Right lobe of liver (tissue), 6 donors: ENCODE data around the gene DBH. TPM values are rescaled to one million over a fixed set of nuclear protein-coding genes. Genes with fewer than 3 reads are reported as not detected.

Source experiments
- ATAC-seq, 4 donors: fragments of 200-7000 bp; cut with Tn5 transposase; one replicate each; pipeline ENCODE4 v1.9.1; 2020; ENCODE audit warnings: mild to moderate bottlenecking in 4 of 4, moderate library complexity in 4 of 4
- DNase-seq, 3 donors: peaks; one replicate each; pipeline ENCODE4 v3.0.0-alpha.2; 2020
- H3K27ac ChIP-seq, 3 donors: fragments of 200-600 bp; one replicate each; pipeline ENCODE4 v1.8.0; 2022
- H3K27me3 ChIP-seq, 2 donors: fragments of 200-600 bp; one replicate each; pipeline ENCODE4 v1.8.0; 2022
- H3K36me3 ChIP-seq, 4 donors: fragments of 200-600 bp; sonication (generic) in 1 of 4; one replicate each; pipeline versions ENCODE4 v1.5.1 to v1.8.0; 2017 to 2022; ENCODE audit warnings: control low read depth in 1 of 4
- H3K4me1 ChIP-seq, 4 donors: fragments of 200-600 bp; sonication (generic) in 1 of 4; one replicate each; pipeline versions ENCODE4 v1.5.1 to v1.8.0; 2017 to 2022; ENCODE audit warnings: control low read depth in 1 of 4
- H3K4me3 ChIP-seq, 3 donors: fragments of 200-600 bp; one replicate each; pipeline ENCODE4 v1.8.0; 2022
- H3K9me3 ChIP-seq, 4 donors: fragments of 200-600 bp; sonication (generic) in 1 of 4; one replicate each; pipeline versions ENCODE4 v1.5.1 to v1.8.0; 2017 to 2022; ENCODE audit warnings: control low read depth in 1 of 4
- CTCF ChIP-seq, 4 donors: fragments of 200-600 bp in 3 of 4; fragments of 450-650 bp in 1 of 4; IDR thresholded peaks; one replicate each; pipeline versions ENCODE4 v1.5.1 to v1.8.0; 2016 to 2022; ENCODE audit warnings: antibody characterized with exemption in 4 of 4, mild to moderate bottlenecking in 2 of 4
- POLR2A ChIP-seq: fragments of 450-650 bp; IDR thresholded peaks from one replicate; pipeline ENCODE4 v1.6.1; 2017; ENCODE audit warnings: antibody characterized with exemption, mild to moderate bottlenecking
- WGBS: methylation state at CpG from one replicate; pipeline ENCODE4 v1.1.6; 2018; ENCODE audit warnings: low coverage, low lambda C conversion rate; ENCODE audit not compliant: insufficient coverage; ENCODE audit errors: missing lambda C conversion rate; 5-methylcytosine and 5-hydroxymethylcytosine counted together
- intact Hi-C, 2 donors: fragments of 100-400 bp; cut with DNase I; formaldehyde crosslinking; loops; one replicate each; pipeline versions ENCODE4 v1.11.2 to v1.14.1; 2022
- total RNA-seq, 6 experiments: library from RNA; depleted of rRNA in 2 of 6; stranded (reverse); fragments of >200 nt in 2 of 6; fragmentation: NEBNext Ultra II Directional in 3 of 6; extraction: Animal tissue kit (Norgen Biotek cat#: 25700) in 3 of 6; gene quantifications; one replicate each; pipeline versions ENCODE4 v1.1.0 to v1.2.4, GENCODE V29; 2016 to 2023
- donor health status: DM: no; HTN: yes; CAD: no.
- donor health status: DM: no; HTN: no; CAD: no.
- donor health status: DM: no; HTN: no; CAD: no.
- donor health status: DM: no; HTN: yes; CAD: no.
- donor health status: DM: no; HTN: yes; CAD: no.

DBH gene
- total RNA-seq, 6 experiments from 2014 or later = 1.2 to 12.9 (median 5.7) TPM

GRCh38 chr9:133700819-133701320, 64.7 kb downstream of the DBH start:
- Histone ChIP-seq H3K9me3 (no peaks in the 10 kb centered on the region), H3K27me3 (no peaks in the 10 kb centered on the region), H3K36me3 (peaks cover 0 to 35% (median 6%) of the 10 kb centered on the region in 4 donors), H3K4me1 (no peaks in the 10 kb centered on the region), H3K27ac (no peak overlapping the region), H3K4me3 (no peak overlapping the region)
- 60% methylated on average over 2 of the region's 4 CpGs for WGBS
- intact Hi-C loops = no loop called here
- TF ChIP-seq POLR2A = no peak
- TF ChIP-seq CTCF (IDR thresholded peaks at IDR 0.05) = no peak
- ATAC-seq = peak; percentile 8 to 29 (median 18)
- DNase-seq = no peak

GRCh38 chr9:133701321-133701980, 65.3 kb downstream of the DBH start:
- Histone ChIP-seq H3K36me3 (peaks cover 0 to 36% (median 6%) of the 10 kb centered on the region in 4 donors), H3K27me3 (no peaks in the 10 kb centered on the region), H3K4me1 (no peaks in the 10 kb centered on the region), H3K9me3 (no peaks in the 10 kb centered on the region), H3K4me3 (no peak overlapping the region), H3K27ac (no peak overlapping the region)
- 60% methylated on average over 1 of the region's 33 CpGs for WGBS
- DNase-seq = peak in 1 of 3 donors; percentile 21
- ATAC-seq = no peak
- TF ChIP-seq POLR2A (no peak), CTCF (IDR thresholded peaks at IDR 0.05) (no peak)
- intact Hi-C loops = no loop called here

- H3K9me3 ChIP-seq = no peaks in the 10 kb centered on the region
- intact Hi-C loops = no loop called here
- 50% methylated on average over 2 of the region's 39 CpGs for WGBS
- peaks cover 0 to 36% (median 6%) of the 10 kb centered on the region in 4 donors for H3K36me3 ChIP-seq
- no peaks in the 10 kb centered on the region for H3K4me1 ChIP-seq
- H3K27ac ChIP-seq = no peak overlapping the region
- no peak overlapping the region for H3K4me3 ChIP-seq
- no peaks in the 10 kb centered on the region for H3K27me3 ChIP-seq
- DNase-seq = peak in 2 of 3 donors; percentile 24 to 53
- ATAC-seq = peak; percentile 5 to 52 (median 36)
- no peak for TF ChIP-seq CTCF (IDR thresholded peaks at IDR 0.05)
- TF ChIP-seq POLR2A = no peak
Observed at GRCh38 chr9:133701981-133702797, 66.0 kb downstream of the DBH start.

GRCh38 chr9:133702798-133703590, 66.8 kb downstream of the DBH start:
- TF ChIP-seq POLR2A = no peak
- TF ChIP-seq CTCF (IDR thresholded peaks at IDR 0.05) = no peak
- Histone ChIP-seq H3K4me3 (no peak overlapping the region), H3K27ac (no peak overlapping the region), H3K4me1 (no peaks in the 10 kb centered on the region), H3K27me3 (no peaks in the 10 kb centered on the region), H3K9me3 (no peaks in the 10 kb centered on the region), H3K36me3 (peaks cover 0 to 36% (median 6%) of the 10 kb centered on the region in 4 donors)
- peak in 2 of 3 donors; percentile 15 to 55 for DNase-seq
- WGBS = 83% methylated on average over 9 of the region's 39 CpGs
- intact Hi-C loops = no loop called here
- no peak for ATAC-seq
